ENCODE measurements around the gene UBR3. TPM values are rescaled to one million over a fixed set of nuclear protein-coding genes. Genes with fewer than 3 reads are reported as not detected.

Gene UBR3
- polyA plus RNA-seq, 1 donor, result 48.9 TPM

DNA sequence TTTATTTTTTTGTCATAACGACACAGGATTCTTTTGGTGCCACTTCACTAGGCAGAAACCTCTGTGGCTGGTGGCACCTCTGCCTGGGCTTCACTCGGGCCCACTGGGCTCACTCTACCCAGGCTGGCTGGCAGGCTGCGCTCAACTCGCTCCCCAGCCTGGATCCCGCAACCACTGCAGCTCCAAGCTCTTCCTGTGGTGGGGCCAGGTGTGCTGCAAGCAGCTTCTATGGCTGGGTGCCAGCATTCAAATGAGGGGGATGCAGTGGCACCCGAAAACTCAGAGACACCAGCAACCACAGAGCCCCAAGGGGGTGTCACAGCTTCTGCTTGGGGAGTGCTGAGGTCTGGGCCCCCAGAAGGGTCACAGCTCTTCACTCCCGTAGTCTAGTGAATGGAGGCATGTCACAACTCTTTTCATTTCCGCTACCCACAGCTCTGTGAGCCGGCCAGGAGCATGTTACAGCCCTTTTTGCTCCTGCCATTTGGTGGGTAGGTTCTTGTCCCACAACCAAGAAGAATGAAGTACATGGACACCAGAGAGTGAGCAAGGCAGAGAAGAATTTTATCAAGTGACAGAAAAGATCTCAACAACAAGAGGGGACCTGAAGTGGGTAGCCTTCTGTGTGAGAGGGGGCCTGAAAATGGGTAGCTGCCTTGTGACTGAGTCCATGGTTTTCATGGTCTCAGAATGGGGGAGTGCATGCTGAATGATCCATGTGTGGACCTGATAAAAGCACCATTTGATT, 170.1 kb downstream of the UBR3 start:
- DNase-seq (ENCODE audit: low read depth), result no peak

DNA sequence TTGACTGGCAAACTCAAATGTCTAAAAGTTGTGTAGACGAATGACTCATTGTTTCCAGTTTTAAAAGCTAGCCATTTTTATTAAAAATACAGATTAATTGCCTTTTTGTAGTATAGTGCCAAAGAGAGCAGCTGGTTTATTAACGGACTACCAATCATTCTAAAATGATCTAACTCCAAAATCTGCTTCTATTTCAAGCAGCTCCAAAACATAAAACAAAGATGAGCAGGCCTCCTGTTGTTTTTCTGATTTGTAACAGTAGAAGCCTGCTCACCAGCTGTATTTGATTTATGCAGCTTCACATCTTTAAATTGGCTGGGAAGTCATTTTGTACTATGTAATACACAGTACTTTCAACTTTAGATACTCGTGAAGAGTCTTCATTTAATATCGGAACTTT, 171.8 kb downstream of the UBR3 start:
- DNase-seq (ENCODE audit: low read depth), result no peak

DNA sequence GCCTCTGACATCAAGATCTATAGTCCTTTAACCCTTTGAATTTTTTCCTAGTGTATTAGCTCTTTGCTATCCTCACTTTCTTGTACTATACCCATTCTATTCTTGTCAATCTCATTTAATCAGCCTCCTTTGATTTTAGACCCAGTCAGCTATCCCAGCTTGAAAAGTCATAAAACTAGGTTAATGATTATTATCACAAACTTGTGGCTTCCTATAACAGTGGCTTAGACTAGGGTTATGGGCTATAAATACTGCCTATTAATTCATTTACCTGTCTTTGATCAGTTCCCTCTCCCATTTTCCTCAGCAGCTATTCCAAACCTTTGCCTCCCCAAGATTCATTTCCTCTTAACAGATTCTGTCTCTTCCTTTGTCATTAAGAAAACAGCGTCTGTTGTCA, 174.8 kb downstream of the UBR3 start:
- DNase-seq (ENCODE audit: low read depth), result no peak

DNA sequence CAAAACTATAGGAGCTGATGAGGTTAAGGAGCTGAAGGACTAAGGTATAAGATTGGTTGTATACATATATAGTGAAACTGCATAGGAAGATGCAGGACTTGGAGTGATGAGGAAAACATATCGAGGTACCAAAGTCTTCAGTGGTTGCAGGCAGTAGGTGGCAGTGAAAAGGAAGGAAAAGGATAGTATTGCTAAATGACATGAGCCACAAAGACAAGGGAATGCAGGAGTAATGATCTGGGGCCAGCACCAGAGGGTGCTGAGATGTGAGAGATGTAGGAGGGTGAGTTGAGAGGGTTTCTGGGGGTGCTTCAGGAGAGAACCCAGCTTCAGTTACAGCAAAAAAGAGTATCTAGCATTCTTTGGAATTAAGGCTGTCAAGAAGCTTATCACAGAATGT, 178.4 kb downstream of the UBR3 start:
- DNase-seq (ENCODE audit: low read depth), result no peak

DNA sequence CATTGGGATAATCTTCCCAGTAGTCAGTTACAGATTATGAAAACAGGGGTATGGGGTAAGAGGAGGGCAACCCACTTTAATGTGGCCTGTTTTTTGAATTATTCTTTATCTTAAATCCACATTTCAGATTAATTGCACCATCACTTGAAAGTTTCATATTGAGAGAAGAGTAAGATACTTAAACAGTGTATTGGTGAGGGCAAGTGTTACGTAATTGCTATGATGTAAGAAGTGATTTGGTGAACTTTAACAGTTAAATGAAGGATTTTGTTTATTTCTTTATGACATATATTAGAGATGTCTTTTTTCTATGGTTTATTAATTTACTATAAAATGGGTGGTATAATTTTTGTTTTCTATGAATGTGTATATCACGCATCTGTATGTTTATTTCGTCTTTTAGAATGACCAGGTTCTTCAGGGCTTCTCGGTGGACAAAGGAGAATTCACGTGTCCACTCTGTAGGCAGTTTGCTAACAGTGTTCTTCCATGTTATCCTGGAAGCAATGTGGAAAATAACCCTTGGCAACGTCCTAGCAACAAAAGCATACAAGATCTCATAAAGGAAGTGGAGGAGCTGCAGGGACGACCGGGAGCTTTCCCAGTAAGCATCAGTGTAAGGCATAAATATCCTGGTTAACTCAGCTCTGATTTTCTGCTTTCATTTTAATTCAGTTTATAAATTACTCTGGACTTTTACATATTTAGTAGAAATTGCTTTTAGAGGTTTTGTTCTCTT, 179.5 kb downstream of the UBR3 start:
- DNase-seq (ENCODE audit: low read depth), result no peak

DNA sequence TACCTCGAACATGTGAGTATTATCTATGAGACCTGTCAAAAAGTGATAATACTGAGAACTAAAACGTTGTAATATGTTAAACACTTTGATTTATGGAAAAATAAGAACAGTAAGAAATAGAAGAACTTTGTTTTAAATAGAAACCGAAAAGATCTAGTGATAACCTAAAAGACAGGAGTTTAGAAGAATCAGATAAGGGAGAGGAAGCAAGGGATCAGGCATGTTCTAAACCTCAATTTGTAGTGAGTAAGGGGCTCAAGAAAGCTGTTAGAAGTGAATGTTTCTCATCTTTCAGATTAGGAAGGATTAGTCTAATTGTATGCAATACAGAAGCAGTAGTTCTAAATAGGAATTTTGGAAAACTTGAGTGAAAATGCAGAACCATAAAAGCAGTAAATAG, 182.0 kb downstream of the UBR3 start:
- no peak for DNase-seq (ENCODE audit: low read depth)

DNA sequence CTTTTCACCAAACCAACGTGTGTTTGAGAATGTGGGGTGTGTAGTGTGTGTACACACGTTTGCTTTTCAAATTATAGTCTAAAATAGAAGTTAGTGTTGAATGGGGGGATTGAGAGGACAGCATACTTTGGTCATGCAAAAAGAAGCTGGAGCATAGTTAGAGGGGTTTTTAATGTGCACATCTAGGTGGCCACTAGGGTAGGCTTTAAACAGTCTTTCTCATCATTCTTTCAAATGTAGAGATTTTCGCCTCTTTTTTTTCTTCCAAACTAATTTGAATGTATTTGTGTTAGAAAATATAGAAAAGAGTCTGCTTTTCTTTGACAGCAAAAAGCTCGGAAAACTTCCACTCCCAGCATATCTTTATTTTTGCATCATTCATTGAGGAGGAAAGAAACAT, 185.5 kb downstream of the UBR3 start:
- DNase-seq (ENCODE audit: low read depth), result no peak

DNA sequence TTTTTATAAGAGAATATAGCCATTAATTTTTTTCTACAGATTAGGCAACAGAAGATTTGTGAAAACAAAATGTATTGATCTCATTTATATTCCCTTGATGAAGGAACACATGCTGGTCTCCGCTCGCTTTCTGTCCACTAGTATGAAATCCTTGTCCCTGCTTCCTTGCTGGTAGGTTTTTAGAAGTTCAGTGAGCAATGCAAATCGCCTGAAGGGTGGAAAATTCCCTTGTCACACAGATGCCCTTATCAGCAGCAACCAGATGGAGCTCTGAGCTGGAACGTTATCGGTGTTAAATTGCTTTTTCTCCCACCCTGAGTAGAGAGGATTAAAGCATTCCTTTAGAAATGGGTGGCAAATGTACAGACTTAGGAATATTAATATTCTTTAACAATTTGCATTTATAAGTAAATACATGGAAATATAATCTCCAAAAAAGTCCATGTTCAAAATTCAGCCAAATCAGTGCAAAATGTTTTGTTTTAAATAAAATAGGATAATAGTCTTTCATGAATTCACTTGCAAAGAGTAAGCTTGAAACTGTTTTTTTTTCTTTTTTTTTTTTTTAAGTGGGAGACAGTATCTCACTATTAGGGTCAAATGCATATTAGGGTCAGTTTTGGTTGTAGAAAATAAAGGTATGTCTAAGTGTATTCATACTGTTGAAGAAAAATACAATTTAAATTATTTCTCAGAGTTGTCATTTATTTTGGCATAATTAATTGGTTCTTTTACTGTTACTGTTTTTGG, 186.7 kb downstream of the UBR3 start:
- DNase-seq (ENCODE audit: low read depth), result no peak

DNA sequence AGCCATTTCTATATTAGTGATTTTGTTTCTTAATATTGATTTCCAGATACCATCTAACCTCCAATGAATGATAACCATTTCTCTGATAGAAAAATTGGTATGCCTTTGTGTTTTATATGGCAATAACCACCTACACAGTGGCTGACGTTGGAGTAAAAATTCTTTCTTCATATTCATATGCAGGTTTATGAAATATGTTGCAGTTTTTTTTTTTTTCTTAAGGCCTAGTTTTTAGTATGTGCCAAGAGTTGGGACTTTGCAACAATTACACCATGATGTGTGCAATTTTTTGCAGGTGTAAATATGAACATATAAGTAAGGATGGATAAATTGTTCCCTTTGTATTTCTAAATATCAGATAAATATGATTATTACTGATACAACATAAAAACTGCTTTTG, 187.5 kb downstream of the UBR3 start:
- DNase-seq (ENCODE audit: low read depth), result no peak

DNA sequence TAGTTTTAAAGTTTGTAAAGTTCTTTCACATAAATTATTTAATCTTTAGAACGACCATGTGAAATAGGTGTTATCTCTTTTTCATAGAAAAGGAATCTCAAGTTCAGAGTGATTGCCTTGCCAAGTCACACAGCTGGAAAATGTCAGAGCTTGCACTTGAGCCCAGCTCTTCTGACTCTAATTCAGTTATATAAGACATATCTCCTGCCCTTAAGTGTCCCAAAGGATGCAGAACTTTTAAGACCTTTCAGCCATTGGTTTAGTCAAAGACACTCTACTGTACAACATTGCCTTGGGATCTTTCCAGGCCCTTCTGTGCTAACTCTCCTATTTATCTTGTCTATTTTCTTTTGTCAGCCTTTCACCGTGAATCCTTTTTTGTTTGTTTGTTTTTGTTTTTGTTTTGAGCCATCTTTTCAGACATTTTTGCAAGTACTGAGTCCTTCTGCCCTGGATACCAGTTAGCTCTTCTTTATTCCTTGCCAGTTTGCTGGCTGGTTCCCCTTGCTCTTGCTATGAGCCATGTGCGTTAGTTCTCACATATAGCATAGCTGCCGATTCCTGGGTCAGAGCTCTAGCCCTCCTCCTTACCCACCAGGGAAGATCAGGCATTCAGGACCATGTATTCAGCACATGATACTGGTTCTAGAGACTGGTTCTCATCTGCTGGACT, 190.7 kb downstream of the UBR3 start:
- DNase-seq (ENCODE audit: low read depth), result peak; percentile 31

DNA sequence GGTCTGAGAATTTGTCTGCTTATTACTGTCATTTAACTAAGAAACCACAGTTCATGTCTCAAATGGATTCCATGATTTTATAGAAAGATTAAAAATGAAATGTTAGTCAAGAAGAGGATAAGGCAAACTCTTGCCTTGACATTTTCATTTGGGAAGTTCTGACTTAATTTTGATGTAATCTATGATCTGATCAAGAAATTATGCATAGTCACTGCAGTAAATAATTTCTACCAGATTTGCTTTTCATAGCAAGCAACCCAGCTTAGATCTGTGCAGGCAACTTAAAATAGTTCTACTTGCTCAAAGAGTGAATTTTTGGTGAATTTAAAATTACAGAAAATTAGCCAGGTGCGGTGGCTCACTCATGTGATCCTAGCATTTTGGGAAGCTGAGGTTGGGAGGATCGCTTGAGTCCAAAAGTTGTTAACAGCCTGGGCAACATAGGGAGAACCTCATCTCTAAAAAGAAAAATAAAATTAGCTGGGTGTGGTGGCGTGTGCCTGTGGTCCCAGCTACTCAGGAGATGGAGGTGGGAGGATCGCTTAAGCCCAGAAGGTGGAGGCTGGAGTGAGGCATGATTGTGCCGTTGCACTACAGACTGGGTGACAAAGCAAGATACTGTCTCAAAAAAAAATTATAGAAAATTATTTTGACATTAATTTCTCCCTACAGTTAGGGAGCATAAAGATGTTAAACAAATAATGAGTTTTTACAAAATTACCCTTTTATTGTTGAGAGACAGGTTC, 192.0 kb downstream of the UBR3 start:
- no peak for DNase-seq (ENCODE audit: low read depth)

DNA sequence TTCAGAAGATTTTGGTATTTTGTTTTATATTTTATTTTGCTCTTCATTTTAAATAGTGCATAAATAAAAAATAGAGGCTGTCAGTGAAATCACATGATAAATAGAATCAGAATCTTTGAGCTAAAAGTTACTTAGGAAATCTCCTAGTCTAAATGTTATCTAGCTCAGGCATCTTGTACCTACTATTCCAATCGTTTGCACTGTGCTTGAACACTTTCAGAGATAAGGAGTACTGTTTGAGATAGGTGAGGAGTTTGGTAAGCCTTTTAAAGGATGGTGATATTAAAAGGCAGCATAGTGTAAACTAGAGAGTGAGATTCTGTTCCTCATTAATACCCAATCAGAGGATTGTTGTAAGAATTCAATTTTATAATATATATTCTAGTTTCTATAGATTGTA, 193.5 kb downstream of the UBR3 start:
- DNase-seq (ENCODE audit: low read depth), result no peak

DNA sequence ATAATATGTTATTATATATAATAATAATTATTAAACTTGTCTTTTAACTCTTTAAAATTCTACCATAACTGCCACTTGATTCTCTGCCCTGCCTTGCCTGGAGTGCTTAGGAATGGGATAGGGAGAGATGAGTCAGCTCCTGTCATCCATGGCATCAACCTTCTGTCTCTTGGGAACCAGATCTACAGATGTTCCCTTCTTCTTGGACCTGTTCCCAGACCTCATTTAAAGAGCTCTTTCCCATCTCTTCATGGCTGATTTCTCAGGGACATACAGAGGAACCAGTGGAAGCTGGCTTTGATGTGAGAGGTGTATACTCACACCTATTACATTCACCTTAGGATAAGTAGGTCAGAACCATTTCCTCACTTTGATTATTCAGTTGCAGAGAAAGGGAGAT, 195.4 kb downstream of the UBR3 start:
- no peak for DNase-seq (ENCODE audit: low read depth)

DNA sequence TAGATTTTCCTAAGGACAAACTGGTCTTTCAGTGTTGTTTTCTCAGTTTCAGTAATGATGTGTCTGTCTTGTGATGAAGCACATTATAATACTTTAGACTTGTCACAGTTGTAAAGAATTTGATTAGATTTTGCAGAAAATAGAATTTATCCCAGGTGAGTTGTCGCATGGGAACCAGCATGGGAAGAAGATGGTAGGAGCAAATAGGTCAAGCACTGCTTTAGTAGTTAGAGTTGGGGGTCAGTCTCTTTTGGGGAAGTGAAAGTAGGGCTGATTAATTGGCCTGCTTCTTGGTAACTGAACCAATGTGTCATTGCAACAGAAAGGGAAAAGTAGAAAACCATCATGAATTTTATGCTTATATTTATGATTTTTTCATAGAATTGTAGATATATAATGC, 197.5 kb downstream of the UBR3 start:
- DNase-seq (ENCODE audit: low read depth), result no peak

DNA sequence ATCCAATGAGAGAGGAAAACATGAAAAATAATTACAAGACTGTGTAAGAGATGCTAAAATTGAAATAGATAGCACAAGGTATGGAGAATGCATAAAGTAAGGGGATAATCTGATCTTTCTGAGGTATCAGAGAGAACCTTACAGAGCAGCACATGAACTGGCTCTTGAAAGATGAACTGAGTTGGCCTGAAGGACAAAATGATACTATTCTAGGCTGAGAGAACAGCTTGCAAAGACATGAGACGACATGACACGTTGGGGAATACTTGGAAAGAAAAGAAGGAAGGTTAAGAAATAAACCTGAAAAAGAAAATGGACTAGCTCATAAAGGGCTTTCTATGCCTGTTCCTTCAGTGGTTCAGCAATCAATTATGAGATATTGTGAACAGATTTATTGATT, 198.0 kb downstream of the UBR3 start:
- no peak for DNase-seq (ENCODE audit: low read depth)

DNA sequence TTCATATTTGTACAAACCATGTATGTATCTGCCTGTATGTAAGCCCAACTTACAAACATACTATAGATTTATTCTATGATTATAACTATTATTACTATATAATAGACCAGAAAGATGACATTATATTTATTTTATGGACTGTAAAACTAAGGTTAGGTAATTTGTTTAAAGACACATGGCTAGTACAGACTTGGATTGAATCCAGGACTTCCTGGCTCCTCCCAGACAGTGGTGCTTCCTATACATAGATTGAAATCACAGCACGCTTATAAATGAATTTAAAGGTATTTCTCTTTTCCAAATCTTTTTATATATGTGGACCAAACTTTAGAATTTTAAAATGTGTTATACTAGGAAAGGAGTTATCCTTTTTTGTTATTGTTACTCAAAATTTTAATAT, 199.1 kb downstream of the UBR3 start:
- DNase-seq (ENCODE audit: low read depth), result no peak

DNA sequence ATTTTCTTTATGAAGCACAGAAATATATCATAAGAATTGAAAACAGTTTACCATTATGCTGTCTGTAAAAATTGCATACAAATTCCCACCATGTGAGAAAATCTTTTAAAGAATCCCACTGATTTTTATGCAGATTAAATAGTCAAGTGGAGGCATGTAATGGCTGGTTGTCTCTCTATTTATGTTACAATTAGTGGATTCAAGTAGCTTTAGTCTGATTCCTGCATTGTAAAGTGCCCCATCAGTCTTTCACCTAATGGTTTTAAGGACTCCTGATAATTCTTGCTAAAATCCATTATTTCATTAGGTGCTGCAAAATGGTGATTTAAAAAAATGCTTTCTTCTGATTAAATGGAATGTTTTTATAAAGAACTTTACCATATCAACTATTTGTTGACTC, 202.3 kb downstream of the UBR3 start:
- DNase-seq (ENCODE audit: low read depth), result no peak

DNA sequence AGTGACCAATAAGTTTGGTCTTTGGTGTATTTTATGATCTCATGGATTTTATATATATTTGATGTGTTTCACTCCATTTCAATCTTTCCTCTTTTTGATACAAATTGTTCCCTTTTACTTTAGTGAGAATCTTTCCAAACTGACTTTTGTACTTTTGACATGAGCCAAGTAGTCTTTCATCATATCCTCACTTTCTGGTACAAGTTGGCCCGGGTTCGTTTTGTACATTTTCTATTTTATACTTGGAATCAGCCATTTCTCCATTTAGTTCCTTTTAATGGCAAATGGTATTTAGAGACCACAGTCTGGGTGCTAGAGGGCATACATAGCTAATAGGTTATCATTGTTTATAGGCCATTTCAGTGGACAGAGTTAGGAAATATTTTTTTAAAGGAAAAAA, 202.8 kb downstream of the UBR3 start:
- no peak for DNase-seq (ENCODE audit: low read depth)

DNA sequence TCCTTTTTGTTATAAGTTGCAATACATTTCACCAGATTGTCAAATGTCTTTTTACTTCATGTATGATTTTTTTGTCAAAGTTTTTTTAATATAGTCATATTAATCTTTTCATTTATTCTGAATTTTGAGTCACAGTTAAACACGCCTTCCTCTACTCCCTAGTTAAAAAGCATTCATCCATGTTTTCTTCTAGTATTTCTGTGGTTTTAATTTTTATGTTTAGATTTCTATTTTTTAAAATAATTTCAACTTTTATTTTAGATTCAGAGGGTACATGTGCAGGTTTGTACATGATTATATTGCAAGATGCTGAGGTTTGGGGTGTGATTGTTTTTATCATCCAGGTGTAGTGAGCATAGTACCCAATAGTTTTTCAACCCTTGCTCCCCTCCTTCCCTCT, 204.0 kb downstream of the UBR3 start:
- no peak for DNase-seq (ENCODE audit: low read depth)

DNA sequence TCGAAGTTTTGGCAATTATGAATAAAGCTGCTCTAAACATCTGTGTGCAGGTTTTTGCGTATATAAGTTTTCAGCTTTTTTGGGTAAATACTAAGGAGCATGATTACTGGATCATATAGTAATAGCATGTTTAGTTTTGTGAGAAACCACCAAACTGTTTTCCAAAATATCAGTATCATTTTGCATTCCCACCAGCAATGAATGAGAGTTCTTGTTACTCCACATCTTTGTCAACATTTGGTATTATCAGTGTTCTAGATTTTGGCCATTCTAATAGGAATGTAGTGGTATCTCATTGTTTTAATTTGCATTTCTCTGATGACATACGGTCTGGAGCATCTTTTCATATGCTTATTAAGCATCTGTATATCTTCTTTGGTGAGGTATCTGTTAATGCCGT, 207.3 kb downstream of the UBR3 start:
- DNase-seq (ENCODE audit: low read depth), result no peak

DNA sequence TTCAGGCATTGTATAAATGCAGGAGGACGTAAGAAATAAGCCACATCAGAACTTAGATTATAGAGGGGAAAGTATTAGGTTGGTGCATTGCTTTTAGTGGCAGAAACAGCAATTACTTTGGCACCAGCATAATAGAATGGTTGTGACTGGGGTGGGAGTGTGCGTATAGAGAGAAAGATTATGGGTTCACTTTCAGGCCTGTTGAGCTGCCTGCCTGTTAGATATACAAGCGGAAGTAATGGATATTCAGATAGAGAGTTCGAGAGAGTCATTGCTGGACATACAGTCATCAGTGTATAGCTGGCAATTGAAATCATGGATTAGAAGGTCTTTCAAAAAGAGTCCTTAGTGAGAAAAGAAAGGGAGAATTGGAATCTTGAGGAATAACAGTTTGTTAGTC, 211.5 kb downstream of the UBR3 start:
- no peak for DNase-seq (ENCODE audit: low read depth)
